Measurements from ENCODE around the gene TEAD3.
"Not testable (repeated sequence)": the region's sequence is repeated elsewhere in the genome, so short reads cannot be mapped to it uniquely, and the experiment has no call there.

Gene TEAD3

DNA sequence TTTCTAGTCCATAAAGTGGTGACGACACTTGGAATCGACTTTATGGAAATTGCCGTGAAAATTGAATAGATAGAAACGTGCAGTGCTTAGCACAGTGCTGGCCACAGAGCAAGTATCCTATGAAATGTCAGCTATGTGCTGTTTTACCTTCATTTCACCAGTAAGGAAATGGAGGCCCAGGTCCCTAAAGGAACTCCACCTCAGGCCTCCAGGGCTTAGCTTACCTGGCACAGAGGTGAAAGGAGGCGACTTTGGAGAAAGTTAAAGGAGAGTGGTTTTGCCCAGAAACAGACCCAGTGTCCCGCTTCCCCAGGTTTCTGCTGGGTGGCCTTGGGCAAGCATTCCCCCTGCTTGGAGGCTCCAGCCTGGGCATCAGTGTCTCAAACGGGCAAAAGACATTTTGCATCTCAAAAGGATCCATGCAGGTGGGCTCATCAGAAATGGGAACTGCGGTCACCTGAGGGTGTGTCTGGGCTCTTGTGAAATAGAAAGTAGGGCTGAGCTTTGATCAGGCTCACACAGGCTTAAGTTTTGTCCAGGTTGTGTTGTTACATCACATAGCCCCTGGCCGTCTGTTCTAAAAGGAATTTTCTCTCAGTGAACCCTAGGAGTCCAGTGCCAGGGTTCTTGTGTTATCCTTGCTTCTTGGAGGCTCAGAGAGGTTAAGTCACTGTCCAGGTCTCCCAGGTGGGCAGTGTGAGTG is 22.6 kb upstream of the TEAD3 start:
- Histone ChIP-seq H3K9ac (no peak overlapping the region), H2AFZ (ENCODE audit: low read depth) (no peak overlapping the region), H3K79me2 (ENCODE audit: insufficient read depth, low read depth) (no peaks in the 10 kb centered on the region), H3K27me3 (ENCODE audit: insufficient read depth, low read depth) (no peaks in the 10 kb centered on the region), H3K4me2 (no peak overlapping the region), H3K36me3 (ENCODE audit: insufficient read depth) (no peaks in the 10 kb centered on the region), H3K27ac (no peak overlapping the region), H3K4me1 (ENCODE audit: low read depth, poor library complexity, severe bottlenecking) (peaks cover 14% of the 10 kb centered on the region), H3K4me3 (IDR thresholded peaks at IDR 0.05; ENCODE audit: insufficient read depth, low read depth, low read length) (no peak overlapping the region), H4K20me1 (ENCODE audit: insufficient read depth) (no peaks in the 10 kb centered on the region)
- TF ChIP-seq, protein P1, sequence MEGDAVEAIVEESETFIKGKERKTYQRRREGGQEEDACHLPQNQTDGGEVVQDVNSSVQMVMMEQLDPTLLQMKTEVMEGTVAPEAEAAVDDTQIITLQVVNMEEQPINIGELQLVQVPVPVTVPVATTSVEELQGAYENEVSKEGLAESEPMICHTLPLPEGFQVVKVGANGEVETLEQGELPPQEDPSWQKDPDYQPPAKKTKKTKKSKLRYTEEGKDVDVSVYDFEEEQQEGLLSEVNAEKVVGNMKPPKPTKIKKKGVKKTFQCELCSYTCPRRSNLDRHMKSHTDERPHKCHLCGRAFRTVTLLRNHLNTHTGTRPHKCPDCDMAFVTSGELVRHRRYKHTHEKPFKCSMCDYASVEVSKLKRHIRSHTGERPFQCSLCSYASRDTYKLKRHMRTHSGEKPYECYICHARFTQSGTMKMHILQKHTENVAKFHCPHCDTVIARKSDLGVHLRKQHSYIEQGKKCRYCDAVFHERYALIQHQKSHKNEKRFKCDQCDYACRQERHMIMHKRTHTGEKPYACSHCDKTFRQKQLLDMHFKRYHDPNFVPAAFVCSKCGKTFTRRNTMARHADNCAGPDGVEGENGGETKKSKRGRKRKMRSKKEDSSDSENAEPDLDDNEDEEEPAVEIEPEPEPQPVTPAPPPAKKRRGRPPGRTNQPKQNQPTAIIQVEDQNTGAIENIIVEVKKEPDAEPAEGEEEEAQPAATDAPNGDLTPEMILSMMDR (conservative IDR thresholded peaks at IDR 0.05; ENCODE audit: low read depth, low read length), result no peak

DNA sequence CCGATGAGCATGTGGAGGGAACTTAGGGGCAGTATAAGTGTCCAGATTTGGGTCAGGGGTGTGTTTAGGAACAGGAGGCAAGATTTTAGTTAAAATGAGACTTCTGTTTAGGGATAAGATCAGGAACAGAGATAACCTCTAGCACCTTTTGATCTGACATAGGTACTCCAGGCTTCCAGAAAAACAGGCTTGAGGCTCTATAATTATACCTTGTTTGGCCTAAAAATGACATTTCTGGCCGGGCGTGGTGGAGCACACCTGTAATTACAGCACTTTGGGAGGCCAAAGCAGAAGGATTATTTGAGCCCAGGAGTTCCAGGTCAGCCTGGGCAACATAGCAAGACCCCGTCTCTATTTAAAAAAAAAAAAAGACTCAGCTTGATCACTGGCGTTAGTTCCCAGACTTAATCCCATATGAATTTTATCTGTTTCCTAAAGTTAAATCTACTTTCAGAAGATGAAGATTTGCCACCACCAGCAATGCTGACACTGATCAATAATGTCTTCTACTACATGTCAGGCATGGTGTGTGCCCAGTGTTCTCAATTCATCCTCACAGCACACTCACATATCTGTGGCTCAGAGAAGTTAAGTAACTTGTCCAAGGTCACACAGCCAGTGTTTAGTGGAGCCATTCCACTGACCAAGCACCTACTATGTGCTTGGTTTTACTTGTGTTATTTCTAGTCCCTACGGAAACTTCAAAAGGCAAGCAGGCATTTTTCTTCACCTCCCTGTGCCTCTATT is 21.9 kb upstream of the TEAD3 start:
- H3K4me1 ChIP-seq (ENCODE audit: low read depth, poor library complexity, severe bottlenecking), result peaks cover 14% of the 10 kb centered on the region
- H2AFZ ChIP-seq (ENCODE audit: low read depth), result no peak overlapping the region
- TF ChIP-seq, protein P1 (conservative IDR thresholded peaks at IDR 0.05; ENCODE audit: low read depth, low read length), result no peak
- H3K79me2 ChIP-seq (ENCODE audit: insufficient read depth, low read depth), result no peaks in the 10 kb centered on the region
- no peak overlapping the region for H3K9ac ChIP-seq
- H4K20me1 ChIP-seq (ENCODE audit: insufficient read depth), result no peaks in the 10 kb centered on the region
- H3K27me3 ChIP-seq (ENCODE audit: insufficient read depth, low read depth), result no peaks in the 10 kb centered on the region
- no peaks in the 10 kb centered on the region for H3K36me3 ChIP-seq (ENCODE audit: insufficient read depth)
- H3K4me3 ChIP-seq (IDR thresholded peaks at IDR 0.05; ENCODE audit: insufficient read depth, low read depth, low read length), result no peak overlapping the region
- no peak overlapping the region for H3K4me2 ChIP-seq
- no peak overlapping the region for H3K27ac ChIP-seq

DNA sequence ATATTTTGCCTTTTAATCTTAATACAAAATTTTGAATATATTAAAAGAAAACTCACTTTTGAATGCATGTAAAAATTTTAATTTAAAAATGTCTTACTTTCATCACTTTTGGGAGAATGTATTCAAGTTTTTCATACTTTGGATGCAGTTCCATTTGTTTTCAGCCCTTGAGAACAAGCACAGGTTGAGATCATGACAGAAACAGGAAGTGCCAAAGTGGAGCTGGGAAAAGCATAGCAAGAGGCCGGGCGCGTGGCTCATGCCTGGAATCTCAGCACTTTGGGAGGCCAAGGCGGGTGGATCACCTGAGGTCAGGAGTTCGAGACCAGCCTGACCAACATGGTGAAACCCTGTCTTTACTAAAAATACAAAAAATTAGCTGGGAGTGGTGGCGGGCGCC is 21.1 kb upstream of the TEAD3 start:
- not testable (repeated sequence) for H3K4me3 ChIP-seq (IDR thresholded peaks at IDR 0.05; ENCODE audit: insufficient read depth, low read depth, low read length); H3K9ac ChIP-seq; H3K4me1 ChIP-seq (ENCODE audit: low read depth, poor library complexity, severe bottlenecking); H3K4me2 ChIP-seq; H4K20me1 ChIP-seq (ENCODE audit: insufficient read depth); H3K27ac ChIP-seq; H3K79me2 ChIP-seq (ENCODE audit: insufficient read depth, low read depth); H3K36me3 ChIP-seq (ENCODE audit: insufficient read depth); H2AFZ ChIP-seq (ENCODE audit: low read depth); H3K27me3 ChIP-seq (ENCODE audit: insufficient read depth, low read depth)

DNA sequence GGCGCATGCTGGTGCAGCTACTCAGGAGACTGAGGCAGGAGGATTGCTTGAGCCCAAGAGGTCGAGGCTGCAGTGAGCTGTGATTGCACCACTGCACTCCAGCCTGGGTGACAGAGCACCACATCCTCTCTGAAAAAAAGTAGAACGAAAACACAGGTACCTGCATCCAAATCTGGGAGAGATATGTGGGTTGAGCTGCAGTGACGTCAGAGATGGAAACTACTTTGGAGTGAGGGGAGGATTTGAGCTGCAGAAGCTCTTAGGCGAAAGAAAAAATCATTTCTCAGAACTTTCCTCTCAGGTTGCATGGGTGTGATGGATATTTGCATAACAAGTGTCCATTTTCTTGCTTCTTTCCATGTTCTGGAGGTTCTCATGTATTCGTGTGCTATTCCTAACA is 19.8 kb upstream of the TEAD3 start:
- Histone ChIP-seq H4K20me1 (ENCODE audit: insufficient read depth) (no peaks in the 10 kb centered on the region), H3K27me3 (ENCODE audit: insufficient read depth, low read depth) (no peaks in the 10 kb centered on the region), H3K79me2 (ENCODE audit: insufficient read depth, low read depth) (no peaks in the 10 kb centered on the region), H3K36me3 (ENCODE audit: insufficient read depth) (no peaks in the 10 kb centered on the region), H3K4me1 (ENCODE audit: low read depth, poor library complexity, severe bottlenecking) (no peaks in the 10 kb centered on the region), H2AFZ (ENCODE audit: low read depth) (no peak overlapping the region), H3K27ac (no peak overlapping the region), H3K4me3 (IDR thresholded peaks at IDR 0.05; ENCODE audit: insufficient read depth, low read depth, low read length) (no peak overlapping the region), H3K9ac (no peak overlapping the region), H3K4me2 (no peak overlapping the region)
- TF ChIP-seq, protein P1 (conservative IDR thresholded peaks at IDR 0.05; ENCODE audit: low read depth, low read length), result no peak

DNA sequence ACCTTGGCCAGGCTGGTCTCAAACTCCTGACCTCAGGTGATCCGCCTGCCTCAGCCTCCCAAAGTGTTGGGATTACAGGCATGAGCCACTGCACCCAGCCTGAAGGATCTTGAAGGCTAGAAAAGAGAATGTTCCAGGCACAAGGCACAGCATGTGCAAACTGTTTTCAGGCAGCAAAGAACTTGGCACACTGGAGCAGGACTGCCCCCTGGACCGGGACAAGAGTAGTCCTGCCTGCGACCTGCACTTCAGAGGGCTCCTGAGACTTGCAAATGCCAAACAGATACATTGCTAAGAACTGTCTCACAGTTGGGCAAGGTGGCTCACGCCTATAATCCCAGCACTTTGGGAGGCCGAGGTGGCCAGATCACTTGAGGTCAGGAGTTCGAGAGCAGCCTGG is 19.1 kb upstream of the TEAD3 start:
- H4K20me1 ChIP-seq (ENCODE audit: insufficient read depth); H3K79me2 ChIP-seq (ENCODE audit: insufficient read depth, low read depth); H3K27ac ChIP-seq; H3K9ac ChIP-seq; H3K27me3 ChIP-seq (ENCODE audit: insufficient read depth, low read depth); H3K36me3 ChIP-seq (ENCODE audit: insufficient read depth); H3K4me1 ChIP-seq (ENCODE audit: low read depth, poor library complexity, severe bottlenecking); H2AFZ ChIP-seq (ENCODE audit: low read depth); H3K4me2 ChIP-seq; H3K4me3 ChIP-seq (IDR thresholded peaks at IDR 0.05; ENCODE audit: insufficient read depth, low read depth, low read length): not testable (repeated sequence)

Data from KMS-11 (cell line).